HG02571 (cell line): ENCODE results near the gene MORC1.

ENCODE experiments used
- ATAC-seq: cut with Tn5 transposase; IDR thresholded peaks from one replicate; pipeline ENCODE4 v1.9.1; 2021; ENCODE audit warnings: mild to moderate bottlenecking, moderate library complexity; ENCODE audit not compliant: unreplicated experiment

Gene MORC1

DNA sequence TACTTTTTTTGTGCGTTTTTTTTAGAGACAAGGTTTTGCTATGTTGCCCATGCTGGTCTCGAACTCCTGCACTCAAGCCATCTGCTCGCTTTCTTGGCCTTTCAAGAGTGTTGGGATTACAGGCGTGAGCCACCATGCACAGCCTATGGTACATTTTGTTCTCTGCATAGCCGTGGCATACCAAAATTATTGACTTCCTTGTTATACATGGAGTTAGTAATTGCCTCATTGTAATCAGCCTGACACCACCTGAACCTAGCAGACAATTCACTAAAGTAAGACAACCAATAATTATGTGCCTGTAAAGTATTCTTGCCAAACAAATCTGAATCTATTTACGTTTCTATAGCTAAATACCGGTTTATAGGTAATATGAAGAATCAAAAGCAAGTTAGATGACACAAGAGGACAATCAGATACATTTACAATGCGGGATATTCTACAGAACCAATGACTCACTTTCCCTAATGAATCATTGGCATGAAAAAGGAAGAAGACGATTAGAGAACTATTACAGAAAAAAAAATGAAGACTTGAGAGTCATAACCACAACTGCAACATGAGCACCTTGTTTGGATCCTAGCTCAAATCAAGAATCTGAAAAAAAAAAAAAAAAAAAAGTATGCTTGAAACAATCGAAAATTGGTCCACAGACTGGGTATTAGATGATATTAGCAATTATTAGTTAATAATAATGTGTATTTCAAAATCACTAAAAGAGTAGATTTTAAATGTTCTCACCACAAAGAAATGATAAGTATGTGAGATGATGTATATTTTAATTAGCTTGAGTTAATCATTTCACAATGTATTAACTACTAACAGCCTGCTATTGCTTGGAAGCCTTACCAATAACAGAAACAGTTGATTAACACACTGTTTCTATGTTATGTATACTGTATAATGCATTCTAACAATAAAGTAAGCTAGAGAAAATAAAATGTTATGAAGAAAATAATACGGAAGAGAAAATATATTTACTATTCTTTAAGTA, 171.3 kb downstream of the MORC1 start:
- ATAC-seq = no peak

DNA sequence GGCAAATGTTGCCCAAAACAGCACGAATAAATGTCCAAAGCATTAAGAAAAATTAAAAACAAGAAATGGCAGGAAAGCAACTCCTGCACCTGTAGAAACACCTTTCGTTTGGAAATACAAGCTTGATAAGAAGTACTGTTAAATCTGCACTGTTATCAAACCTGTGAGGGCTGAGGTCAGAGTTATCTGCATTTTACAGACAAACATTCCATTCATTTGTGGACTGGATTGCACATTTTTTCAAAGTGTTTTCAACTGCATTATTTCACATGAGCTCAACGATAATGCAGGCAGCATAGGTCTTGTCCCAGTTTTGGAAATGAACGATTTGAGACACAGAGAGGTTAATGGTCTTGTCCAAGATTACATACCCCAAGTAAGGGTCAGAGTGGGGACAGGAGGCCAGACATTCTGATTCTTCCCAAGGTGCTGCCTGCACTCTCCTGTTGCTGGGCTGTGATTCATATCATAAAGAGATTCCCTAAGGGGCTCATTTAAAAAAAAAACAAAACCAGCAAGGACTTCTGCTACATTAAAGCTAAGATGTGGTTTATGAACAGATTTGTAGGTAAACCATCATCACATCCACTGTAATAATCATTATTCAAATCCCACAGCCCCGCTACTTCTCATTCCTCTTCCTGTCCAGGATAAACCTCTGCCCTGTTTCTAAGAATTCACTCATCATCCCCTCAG, 177.2 kb downstream of the MORC1 start:
- ATAC-seq = no peak

DNA sequence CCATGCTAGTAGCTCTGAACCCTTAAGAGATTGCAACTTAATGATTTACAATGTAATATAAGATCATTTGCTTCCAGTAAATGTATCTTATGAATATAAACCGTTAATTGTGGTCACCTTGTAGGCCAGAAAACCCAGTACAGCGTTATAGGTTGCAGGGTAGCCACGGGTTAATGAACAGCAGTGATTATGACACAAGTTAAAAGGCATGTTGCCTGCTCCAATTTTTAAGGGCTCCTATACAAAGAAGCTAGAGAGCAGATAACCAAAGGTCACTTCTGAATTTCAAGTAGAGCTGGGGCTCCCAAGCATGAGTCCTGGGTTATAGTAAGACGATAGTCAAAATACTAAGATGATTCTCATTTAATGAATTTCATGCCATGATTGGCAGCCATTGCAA, 177.8 kb downstream of the MORC1 start:
- ATAC-seq = no peak

DNA sequence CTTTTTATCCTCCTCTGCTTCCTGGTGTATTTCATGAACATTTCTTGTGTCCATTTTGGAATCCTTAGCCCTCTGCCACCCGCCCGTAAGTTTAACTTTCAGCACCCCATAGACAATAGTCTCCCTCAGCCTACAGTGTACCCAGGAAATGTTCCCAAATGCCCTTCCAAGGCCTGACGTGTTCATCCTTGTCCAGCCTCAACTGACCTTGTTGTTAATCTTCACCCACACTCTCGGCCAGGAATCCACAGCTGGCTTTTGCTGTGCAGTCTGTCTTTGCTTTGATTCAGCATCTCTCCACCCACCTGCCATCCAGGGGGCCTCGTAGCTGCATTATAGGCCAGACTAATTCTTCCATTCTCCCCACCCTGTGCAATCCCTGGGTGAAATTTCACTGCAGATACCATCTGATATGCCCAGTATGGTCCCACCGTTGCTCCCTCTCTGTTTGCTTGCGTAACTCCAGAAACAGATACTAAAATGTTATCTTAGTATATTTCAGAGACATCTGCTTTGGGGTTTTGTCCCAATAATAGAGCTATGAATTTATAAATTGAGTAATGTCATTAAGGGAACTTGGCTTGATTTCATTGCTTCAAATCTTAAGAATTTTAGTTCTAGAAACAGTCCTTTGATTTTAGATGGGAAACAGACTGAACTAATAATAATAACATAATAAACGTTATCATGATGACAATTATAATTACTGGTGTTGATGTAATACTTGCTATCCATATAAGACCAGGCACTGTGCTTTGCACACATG, 180.8 kb downstream of the MORC1 start:
- ATAC-seq = no peak

DNA sequence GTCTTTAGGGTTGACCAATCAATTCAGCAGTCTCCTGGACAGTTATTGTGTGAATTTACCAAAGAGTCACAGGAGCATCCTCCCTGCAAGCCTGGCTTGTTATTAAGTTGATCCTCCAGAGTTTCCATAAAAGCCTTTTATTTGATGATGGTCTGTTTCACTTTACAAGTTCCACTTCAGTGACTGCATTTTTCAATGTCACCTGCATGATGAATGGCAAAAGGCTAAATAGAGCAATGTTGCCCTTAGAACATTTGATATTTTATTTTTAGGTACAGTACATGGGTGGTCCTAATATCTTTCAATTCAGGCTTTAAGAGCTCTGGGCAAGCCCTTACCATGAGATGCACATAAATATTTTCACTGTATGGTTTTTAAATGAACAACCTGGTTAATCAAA, 186.9 kb downstream of the MORC1 start:
- ATAC-seq = no peak

DNA sequence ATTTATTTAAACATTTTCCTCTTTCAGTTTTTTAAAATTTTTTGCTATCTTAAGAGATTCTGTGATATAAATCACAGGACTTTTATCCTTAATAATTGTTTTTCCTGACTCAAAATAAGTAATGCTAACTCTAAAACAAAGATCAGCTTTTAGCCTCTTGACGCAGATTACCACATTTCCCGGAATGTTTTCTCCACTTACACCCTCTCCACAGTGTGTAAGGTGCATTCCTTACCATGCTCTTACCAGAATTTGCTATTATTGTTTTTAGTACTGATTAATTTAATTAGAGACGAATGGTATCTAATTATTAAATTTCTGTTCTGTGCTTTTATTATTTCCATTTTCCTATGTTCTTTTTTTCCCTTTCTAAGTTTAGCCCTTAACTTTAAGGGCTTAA, 199.1 kb downstream of the MORC1 start:
- ATAC-seq = no peak

DNA sequence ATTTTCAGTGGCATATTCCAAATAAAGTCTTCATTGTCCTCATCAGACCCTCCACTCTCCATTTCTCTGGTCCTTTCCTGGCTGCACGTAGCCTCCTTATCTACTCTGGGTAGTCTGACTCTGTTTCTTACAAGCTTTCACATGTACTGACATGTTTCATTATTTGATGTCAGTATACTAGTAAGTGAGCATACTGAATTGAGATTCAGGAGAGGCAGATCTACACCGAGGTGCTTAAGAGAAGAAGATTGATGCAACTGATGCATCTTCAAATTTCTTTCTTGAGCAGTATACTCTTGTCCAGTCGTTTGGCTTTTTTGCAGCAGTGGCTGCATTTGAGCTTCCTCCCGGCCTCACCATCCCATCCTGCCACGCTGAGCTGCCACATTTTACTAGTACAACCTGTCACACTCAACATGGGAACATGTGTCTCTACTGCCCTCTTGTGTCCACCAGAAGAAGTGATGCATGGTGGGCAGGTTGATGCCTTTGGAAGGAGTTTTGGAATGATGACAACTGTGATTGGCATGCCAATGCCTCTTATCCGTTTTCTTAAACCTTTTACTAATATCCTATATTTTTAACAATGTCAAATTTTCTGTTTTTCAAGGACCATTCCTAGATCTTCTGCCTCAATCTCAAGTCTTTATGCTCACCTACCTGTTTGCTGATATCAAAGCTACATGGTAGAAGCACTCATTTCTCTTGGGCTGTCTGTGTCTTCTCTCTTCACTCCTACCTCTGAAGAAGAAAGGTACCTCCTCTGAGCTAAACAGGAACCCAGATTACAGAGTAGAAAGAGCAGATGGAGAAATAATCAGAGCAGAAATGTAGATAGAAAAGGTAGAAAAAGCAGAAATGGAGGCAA, 202.9 kb downstream of the MORC1 start:
- peak; percentile 96 for ATAC-seq

DNA sequence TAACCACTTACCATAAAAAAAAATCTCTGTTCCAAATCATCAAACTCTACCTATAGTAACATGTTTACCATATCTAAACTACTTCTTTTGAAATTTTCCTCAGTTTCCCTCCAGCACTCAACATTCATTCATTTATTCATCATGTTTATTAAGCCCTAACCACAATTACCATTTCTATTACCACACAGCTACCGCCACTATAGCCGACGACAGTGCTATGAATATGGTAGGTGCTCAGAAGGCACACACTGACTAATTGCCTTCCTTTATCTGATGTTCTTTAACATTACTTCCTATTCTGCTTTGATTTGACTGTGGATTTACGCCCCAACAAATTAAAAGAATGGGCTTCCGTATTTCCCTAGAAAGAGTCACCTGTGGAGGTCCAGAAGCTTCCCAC, 208.1 kb downstream of the MORC1 start:
- ATAC-seq = no peak
